Bronchial epithelial cell (primary cell): ENCODE results near the gene MUC13. TPM values are rescaled to one million over a fixed set of nuclear protein-coding genes. Genes with fewer than 3 reads are reported as not detected.

Experiments used
- DNase-seq: peaks from one replicate; pipeline ENCODE4 v3.0.0-alpha.2; 2010; ENCODE audit warnings: low read depth
- FAIRE-seq: peaks from 2 replicates; lab custom pipeline; 2011; peaks lifted over from hg19 to GRCh38; lab: Jason Lieb, UNC
- H3K27me3 ChIP-seq: 2 replicates; pipeline ENCODE4 v1.5.1; 2011; ENCODE audit warnings: low read length; ENCODE audit not compliant: control insufficient read depth, insufficient read depth
- H3K36me3 ChIP-seq: 2 replicates; pipeline ENCODE4 v1.5.1; 2011; ENCODE audit warnings: low read length; ENCODE audit not compliant: control insufficient read depth, insufficient read depth
- H3K4me3 ChIP-seq: 2 replicates; pipeline ENCODE4 v1.5.1; 2011; ENCODE audit warnings: mild to moderate bottlenecking, low read depth, low read length, control low read depth
- total RNA-seq: library from RNA; depleted of rRNA; stranded (reverse); fragments of >200 nt; gene quantifications from 2 replicates; pipeline ENCODE4 v1.2.1, GENCODE V29; 2014
- TF ChIP-seq, protein P1 (sequence below): IDR thresholded peaks from 2 replicates; pipeline ENCODE4 v1.5.1; 2011; ENCODE audit warnings: mild to moderate bottlenecking, moderate library complexity, low read length, control low read depth, inconsistent platforms; ENCODE audit not compliant: insufficient read depth, severe bottlenecking

Gene MUC13
- total RNA-seq, 1 donor from 2014 or later: not detected

DNA sequence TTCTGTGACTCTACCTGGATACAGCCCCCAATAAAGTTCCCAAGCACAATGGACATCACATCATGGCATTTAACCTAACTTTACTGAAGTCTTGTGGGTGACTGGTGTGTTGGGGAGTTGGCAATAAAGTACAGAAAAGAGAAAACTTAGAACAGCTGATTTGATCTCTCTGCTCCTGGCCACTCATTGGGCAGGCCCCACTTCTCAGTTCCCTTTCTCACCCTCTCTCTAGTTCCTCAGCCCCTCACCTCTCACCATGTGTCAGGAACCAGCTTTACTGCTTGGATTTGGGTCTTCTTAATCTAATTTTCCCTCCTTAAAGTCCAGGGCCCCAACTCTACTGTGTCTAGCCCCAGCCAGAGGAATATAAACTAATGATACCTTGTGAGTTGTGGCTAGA, 713 bp upstream of the MUC13 start:
- no peak for FAIRE-seq
- TF ChIP-seq, protein P1, sequence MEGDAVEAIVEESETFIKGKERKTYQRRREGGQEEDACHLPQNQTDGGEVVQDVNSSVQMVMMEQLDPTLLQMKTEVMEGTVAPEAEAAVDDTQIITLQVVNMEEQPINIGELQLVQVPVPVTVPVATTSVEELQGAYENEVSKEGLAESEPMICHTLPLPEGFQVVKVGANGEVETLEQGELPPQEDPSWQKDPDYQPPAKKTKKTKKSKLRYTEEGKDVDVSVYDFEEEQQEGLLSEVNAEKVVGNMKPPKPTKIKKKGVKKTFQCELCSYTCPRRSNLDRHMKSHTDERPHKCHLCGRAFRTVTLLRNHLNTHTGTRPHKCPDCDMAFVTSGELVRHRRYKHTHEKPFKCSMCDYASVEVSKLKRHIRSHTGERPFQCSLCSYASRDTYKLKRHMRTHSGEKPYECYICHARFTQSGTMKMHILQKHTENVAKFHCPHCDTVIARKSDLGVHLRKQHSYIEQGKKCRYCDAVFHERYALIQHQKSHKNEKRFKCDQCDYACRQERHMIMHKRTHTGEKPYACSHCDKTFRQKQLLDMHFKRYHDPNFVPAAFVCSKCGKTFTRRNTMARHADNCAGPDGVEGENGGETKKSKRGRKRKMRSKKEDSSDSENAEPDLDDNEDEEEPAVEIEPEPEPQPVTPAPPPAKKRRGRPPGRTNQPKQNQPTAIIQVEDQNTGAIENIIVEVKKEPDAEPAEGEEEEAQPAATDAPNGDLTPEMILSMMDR: no peak

DNA sequence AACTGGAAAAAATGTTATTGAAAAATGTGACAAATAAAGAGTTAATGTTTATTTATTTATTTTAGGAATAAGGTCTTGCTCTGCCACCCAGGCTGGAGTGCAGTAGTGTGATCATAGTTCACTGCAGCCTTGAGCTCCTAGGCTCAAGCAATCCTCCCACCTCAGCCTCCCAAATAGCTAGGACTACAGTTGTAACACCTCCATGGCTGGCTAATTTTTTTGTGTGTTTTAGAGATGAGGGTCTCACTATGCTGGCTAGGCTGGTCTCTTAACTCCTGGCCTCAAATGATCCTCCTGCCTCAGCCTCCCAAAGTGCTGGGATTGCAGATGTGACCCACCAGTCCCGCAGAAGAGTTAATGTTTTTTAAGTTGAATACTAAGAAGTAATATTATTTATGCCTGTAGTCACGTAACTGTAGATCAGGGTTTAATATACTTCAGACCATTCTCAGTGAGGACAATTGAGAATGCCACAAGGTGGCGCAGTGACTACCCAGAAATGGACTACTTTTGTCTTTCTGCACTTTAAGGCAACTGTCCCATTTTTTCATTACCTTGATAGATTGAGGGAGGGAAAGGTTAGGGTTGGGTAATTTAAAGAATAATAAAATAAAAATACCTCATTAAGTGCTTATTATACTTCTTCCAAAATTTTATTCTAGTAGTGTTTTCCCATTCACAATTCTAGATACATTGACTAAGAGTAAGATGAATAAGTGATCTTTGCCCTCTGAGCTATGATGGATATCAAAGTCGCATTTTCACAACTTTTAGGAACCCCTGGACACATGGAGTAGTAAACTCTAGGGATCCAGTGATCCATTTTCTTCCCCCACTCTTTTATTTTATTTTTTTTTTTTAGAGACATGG, 6.0 kb downstream of the MUC13 start:
- peaks cover 6% of the 10 kb centered on the region for H3K27me3 ChIP-seq
- TF ChIP-seq, protein P1: peak; percentile 64
- H3K4me3 ChIP-seq: no peak overlapping the region
- FAIRE-seq (no peak), DNase-seq (peak; percentile 60)
- H3K36me3 ChIP-seq: no peaks in the 10 kb centered on the region

More for the DNA sequence above, 713 bp upstream of the MUC13 start:
- H3K4me3 ChIP-seq: no peak overlapping the region
- H3K27me3 ChIP-seq: no peaks in the 10 kb centered on the region
- H3K36me3 ChIP-seq: no peaks in the 10 kb centered on the region
- no peak for DNase-seq

DNA sequence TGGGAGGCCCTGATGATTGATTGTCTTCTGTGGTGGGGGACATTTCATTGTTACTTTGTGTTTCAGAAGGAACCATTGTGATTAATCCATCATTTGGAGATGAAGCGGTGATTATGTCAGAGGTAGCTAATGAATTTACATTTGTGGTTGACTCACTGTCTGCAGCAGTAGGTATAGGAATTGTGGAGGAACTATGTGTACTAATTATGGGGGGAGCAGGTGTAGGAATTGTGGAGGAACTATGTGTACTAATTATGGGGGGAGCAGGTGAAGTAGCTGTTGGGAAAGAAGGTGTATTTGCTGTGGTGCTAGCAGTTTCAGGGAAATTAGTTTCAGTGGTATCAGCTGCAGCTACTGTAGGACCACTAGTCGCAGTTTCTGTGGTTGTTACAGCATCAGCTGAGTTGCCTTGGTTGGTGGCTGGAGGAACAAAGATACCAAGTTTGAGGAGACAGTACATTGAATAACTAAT, 6.9 kb downstream of the MUC13 start:
- FAIRE-seq (no peak), DNase-seq (peak; percentile 26)
- TF ChIP-seq, protein P1: no peak
- Histone ChIP-seq H3K27me3 (peaks cover 6% of the 10 kb centered on the region), H3K36me3 (no peaks in the 10 kb centered on the region), H3K4me3 (no peak overlapping the region)

DNA sequence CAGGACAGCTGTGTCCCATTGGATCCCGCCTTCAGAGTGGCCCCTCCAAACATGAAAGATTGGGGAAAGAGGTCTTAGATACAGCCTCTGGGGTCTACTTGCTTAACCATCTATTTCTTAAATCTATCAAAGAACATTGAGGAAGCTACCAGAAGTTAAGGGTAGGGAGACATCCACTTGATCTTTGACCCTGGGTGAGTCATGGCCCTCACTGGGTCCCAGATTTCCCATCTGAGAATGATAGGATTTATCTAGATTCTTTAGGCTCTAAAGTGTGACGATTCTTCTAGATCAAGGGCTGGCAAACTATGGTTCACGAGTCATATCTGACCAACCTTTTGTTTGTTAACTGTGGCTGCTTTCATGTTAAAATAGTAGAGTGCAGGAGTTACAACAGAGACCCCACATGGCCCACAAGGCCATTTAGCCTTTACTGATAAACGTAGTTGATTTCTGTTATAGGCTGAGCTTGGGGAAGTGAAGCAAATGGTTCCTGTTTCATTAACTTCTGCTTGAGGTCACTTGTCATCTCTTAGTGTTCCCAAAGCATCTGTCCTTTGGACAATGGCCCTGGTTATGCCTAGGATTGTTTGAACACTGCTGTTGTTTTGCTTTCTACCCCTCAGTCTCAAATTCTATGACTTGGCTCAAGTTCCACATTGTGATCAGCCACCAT, 8.0 kb downstream of the MUC13 start:
- Histone ChIP-seq H3K36me3 (no peaks in the 10 kb centered on the region), H3K4me3 (no peak overlapping the region), H3K27me3 (peaks cover 6% of the 10 kb centered on the region)
- TF ChIP-seq, protein P1: no peak
- no peak for FAIRE-seq
- no peak for DNase-seq

DNA sequence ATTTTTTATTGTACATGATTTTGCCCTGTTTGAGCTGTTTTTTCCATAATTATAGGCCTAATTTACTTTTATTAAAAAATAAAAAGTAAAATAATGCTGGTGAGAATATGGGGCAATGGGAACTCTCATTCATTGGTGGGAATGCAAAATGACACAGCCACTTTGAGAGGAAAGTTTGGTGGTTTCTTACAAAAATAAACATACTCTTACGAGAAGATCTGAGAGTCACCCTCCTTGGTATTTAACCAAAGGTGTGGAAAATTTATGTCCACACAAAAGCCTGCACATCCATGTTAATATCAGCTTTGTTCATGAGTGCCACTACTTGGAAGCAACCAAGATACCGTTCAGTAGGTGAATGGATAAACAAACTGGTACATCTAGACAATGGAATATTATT, 9.8 kb downstream of the MUC13 start:
- no peaks in the 10 kb centered on the region for H3K36me3 ChIP-seq
- no peak for DNase-seq
- no peak for FAIRE-seq
- H3K27me3 ChIP-seq: peaks cover 9% of the 10 kb centered on the region
- TF ChIP-seq, protein P1: no peak
- H3K4me3 ChIP-seq: no peak overlapping the region
